Activated CD4-positive, alpha-beta T cell treated with anti-CD3 and anti-CD28 coated beads, Interleukin-2, amount 50 U/mL, for 24 hours (primary cell): ENCODE results near the gene FSHR.

Source experiments
- DNase-seq, 2 donors: peaks; one replicate each; pipeline ENCODE4 v3.0.0-alpha.2; 2020; ENCODE audit warnings: low read depth in 1 of 2, low spot score in 1 of 2

FSHR gene

GRCh38 chr2:49113046-49113445 is 41.3 kb downstream of the FSHR start:
- no peak for DNase-seq

- no peak for DNase-seq
Measured at GRCh38 chr2:49111456-49111855, 42.9 kb downstream of the FSHR start.

- DNase-seq, result no peak
Measured at GRCh38 chr2:49111006-49111405, 43.3 kb downstream of the FSHR start.

GRCh38 chr2:49110571-49110970 is 43.7 kb downstream of the FSHR start:
- no peak for DNase-seq

- DNase-seq, result no peak
Measured at GRCh38 chr2:49108851-49109250, 45.5 kb downstream of the FSHR start.

- no peak for DNase-seq
Measured at GRCh38 chr2:49108436-49108835, 45.9 kb downstream of the FSHR start.

GRCh38 chr2:49105506-49105905 is 48.8 kb downstream of the FSHR start:
- DNase-seq, result no peak

- no peak for DNase-seq
Measured at GRCh38 chr2:49102146-49102545, 52.2 kb downstream of the FSHR start.

GRCh38 chr2:49080681-49081080 is 73.6 kb downstream of the FSHR start:
- no peak for DNase-seq

GRCh38 chr2:49070716-49071115 is 83.6 kb downstream of the FSHR start:
- DNase-seq, result no peak

- DNase-seq, result no peak
Measured at GRCh38 chr2:49069829-49070228, 84.5 kb downstream of the FSHR start.

GRCh38 chr2:49068613-49069012 is 85.7 kb downstream of the FSHR start:
- DNase-seq, result no peak

- no peak for DNase-seq
Measured at GRCh38 chr2:49067971-49068370, 86.3 kb downstream of the FSHR start.

GRCh38 chr2:49053156-49053555 is 101.2 kb downstream of the FSHR start:
- DNase-seq, result no peak

GRCh38 chr2:49050265-49050664 is 104.0 kb downstream of the FSHR start:
- DNase-seq, result no peak

- no peak for DNase-seq
Measured at GRCh38 chr2:49049161-49049560, 105.2 kb downstream of the FSHR start.

- no peak for DNase-seq
Measured at GRCh38 chr2:49045083-49045482, 109.2 kb downstream of the FSHR start.

- DNase-seq, result no peak
Measured at GRCh38 chr2:49044350-49045079, 109.8 kb downstream of the FSHR start.

- no peak for DNase-seq
Measured at GRCh38 chr2:49043405-49043982, 110.8 kb downstream of the FSHR start.

GRCh38 chr2:49042488-49042887 is 111.8 kb downstream of the FSHR start:
- no peak for DNase-seq

- DNase-seq, result no peak
Measured at GRCh38 chr2:49041061-49041460, 113.3 kb downstream of the FSHR start.

- no peak for DNase-seq
Measured at GRCh38 chr2:49037197-49037596, 117.1 kb downstream of the FSHR start.

- DNase-seq, result no peak
Measured at GRCh38 chr2:49035481-49035880, 118.8 kb downstream of the FSHR start.
